GM21529 (cell line): ENCODE data around the gene CORO6.
A peak's percentile ranks its signal among the peaks of the same experiment; 100 is the strongest.

Experiments
- ATAC-seq: cut with Tn5 transposase; IDR thresholded peaks from one replicate; pipeline ENCODE4 v1.9.1; 2021; ENCODE audit not compliant: unreplicated experiment

Gene CORO6

DNA sequence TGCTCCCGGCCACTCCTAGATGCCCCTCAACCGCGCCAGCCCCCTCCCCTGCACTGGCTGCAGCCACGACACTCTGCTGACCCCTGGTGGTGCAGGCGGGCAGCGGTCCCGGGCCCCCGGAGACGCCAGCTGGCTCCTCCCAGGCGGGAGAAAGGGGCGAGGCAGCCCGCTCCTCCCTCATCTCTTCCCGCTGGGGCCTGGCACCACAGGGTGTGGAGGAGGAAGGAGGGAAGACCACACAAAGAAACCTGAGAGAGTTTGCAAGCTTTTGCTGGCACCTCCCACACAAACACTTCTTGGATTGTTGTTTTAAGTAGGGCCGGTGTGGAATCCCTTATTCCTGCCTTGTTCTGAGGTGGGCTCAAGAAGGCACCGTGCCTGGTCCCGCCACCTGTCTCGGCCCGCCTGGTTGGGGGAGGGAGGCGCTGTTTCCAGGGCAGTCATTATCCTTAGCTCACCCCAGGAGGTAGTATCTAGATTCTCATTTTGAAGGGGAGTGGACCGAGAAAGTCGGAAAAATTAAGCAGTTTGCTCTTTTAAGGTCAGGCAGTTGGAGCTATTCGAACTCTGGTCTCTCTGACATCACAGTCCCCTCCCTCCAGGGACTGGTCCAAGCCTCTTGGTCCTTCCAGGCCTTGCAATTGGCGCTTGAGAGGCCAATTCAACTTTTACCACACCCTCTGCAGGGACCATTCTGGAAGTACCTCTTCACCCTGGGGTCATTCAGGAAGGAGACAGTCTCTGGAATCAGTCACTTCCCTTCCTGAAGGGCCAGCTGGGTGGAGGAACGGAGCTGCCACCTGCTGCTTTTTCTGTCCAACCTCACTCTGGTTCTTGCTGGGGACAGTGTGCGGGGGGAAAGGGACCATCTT lies 30.7 kb downstream of the CORO6 start:
- ATAC-seq, result peak; percentile 27

DNA sequence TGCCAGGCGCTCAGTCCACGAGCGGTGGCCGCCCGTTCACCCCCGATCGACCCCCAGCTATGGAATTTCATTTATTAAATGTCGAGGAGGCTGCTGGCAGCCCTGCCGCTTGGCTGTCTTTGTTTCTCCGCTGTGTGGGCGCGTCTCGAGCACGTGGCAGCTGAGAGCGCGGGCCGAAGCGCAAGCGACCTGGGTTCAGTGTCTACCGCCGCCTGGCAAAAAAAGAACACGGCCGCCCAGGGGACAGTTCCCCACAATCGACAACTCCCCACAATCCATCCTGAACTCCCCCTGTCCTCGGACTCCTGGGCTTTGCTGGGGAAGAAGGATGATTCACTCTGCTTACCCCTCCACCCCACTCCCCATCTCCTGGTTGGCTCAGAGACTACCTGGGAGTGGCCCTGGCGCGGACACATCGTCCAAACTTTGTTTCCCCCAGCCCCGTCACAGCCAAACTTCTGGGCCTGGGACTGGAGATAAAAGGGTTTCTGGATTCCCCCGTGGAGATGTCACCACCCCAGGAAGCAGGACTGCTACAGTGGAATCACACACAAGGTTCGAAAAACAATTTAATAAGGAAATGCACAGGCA lies 31.5 kb downstream of the CORO6 start:
- ATAC-seq, result no peak

DNA sequence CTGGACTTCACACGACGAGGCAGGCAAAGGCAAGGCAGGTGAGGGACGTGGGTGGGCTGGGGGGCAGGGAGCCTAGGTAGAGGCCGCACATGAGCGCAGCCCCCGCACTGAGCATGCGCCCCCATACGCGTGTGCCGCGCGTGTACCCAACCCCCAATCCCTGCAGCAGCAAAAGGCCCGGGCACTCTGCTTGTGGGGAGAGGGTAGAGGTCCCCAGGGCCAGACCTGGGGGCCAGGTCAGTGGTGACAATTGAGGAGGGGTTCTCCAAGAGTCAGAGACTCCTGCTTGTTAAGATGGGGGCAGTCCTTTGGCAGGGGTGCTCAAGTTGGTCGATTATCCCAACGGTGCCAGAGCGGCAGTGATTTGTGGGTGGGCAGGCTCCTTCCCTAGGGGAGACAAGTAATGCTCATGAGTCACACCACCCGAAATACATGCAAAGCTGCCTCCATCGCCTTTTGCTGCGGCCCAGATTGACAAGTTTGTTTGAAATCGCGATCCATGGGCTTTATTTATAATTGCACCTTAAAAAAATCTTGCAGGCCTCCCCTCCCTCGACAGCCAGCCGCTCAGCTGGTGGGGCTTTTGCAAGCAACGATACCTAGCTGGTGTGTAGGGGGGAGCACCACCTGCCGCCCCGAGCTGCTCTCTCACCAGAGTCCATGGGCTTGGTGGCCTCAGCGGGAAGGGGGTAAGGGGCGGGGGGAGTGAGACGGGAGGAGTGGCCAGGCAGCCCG lies 32.1 kb downstream of the CORO6 start:
- ATAC-seq, result no peak

DNA sequence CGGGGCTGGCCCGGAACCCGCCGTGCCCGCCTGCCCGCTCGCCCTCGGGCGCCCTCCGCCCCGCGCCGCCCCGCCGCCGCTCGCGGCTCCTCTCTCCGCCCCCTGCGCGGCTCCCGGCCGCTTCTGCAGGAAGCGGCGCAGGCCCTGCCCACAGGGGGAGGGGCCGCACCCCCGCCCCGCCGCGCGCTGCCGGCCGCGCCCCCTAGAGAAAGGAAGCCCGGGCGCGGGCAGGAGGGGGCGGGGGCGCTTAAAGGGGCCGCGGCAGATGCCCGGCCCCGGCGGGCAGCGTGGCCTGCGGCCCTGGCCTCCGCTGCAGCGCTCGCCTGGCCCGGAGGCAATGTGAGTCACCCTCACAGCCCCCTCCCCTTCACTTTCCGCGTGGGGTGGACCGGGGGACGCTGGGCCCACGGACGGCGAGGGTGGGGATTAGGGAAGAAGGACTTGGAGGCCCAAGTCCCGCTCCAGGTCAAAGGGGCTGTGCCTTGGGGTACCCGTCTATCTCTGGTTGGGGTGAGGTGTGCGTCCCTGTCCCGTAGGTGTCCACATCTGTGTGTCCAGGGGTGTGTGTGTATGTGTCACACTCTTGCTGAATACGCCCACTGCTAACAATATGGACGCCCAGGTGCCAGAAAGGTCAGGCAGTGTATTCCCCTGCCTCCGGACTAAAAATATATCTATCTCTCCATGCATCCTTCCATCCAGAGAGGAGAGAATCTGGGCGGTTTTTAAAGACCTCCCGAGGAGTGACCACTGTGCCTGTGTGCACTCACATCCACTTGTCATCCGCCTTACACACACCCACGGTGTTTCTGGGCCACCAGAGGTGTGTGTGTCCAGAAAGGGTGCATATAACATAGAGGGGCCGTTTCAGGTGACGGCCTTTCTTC lies 32.9 kb downstream of the CORO6 start, which contains the start of gene GIT1:
TSS of gene GIT1 (minus strand) at position 125 of the 887 bp plus-strand sequence. CDS start 270 bp downstream, outside the sequence.
- peak; percentile 50 for ATAC-seq

- ATAC-seq, result peak; percentile 11
Measured at GRCh38 chr17:29588562-29589411, 33.9 kb downstream of the CORO6 start.

DNA sequence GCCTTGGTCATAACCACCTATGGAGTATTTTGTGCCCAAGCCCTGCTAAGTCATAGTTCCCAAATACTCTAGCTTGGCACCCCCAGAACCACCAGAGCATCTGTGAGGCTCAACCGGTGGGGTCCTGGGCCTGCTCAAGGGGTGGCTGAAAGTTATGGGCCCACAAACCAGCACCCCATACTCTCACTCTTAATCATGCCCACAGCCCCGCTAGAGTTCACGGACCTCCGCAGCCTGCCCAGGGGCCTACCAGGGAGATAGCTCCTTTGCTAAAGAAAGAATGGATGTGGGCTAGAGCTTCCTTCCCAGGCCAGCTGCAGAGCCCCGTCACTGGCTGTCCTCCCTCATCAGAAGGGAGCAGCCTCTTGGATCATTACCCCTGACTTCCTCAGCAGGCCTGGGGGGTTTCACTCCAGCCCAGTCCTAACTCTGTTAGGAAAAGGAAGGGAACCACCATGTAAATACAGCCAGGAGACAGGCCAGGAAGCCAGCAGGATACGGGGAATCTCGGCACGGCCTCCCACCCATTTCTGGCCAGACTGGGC lies 34.6 kb downstream of the CORO6 start:
- ATAC-seq, result no peak

DNA sequence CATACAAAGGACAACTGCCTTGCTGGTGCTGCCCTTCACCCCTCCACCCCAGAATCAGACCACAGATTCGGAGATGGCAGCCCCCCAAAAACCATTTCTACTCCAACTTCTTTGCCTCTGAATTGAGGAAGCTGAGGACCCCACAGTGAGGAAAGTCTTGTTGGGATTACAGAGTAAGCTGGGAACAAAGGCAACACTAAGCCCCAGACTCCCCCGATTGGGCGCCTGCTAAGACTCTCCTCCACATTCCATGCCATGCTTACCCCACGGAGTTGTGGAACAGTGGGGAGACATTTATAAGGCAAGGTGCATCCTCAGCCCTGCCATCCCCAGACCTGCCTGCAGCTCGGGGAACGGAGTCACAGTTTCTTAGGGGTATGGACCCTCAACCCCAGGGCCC lies 35.1 kb downstream of the CORO6 start:
- ATAC-seq, result no peak

DNA sequence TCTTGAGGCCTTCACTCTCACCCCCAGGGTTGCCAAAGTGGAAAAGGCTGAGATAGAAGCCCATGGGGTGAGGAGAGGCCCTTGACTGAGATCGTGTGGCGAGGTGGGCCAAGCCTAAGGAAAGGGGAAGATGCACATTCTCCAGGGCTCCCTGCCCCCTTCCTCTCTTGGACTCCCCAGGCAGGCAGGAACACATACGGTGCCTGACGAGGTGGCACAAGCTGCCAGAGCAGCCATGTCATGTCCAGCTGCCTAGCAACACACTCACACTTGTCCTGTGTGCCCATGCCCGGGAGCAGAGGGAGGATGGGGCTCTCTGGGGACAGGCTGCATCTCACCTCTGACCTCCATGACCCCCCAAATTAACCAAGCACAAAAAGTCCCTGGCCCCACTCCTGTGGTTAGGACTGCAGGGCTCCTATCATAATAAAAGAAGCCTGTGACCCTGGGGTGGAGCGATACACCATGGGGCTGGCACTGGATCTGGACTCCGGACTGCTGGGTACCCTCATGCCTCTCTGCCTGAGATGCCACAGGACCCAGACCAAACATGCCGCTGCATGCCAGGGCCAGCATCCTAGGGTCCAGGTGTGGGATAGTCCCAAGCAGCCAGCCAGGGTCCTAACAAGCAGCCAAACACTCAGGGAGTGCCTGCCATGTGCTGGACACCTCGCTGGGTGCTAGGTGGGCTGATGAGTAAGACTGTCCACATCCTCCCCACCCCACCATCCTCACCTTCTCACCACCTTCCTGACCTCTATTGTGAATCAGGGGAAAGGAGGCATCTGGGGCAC lies 35.8 kb downstream of the CORO6 start:
- no peak for ATAC-seq

GRCh38 chr17:29585080-29585751 lies 37.5 kb downstream of the CORO6 start:
- ATAC-seq, result no peak

DNA sequence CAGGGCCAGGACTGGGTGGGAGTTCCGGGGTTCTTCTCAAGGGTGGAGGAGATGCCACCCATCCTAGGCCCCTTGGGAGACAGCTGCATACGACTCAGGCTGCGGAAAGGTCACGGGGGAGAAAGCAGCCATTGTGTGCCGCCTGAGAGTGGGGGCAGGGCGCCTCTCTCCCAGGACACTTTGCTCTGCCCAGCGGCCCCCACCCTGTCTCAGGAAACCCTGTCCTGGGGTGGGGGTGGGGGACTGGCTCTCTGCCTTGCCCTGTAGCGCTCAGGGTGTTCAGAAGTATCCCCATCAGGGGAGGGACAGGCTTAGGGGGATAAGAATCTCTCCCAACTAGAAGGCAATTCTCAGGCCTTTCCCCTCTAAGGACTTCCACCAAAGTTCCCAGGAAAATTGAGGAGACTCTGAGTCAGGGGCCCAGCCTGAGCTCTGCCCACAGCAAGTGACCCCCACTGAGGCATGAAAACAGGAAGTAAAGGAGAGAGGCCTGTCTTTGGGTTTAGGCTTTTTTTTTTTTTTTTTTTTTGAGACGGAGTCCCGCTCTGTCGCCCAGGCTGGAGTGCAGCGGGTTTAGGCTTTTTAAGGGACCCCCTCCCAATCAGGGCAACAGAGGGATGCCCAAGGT lies 38.1 kb downstream of the CORO6 start:
- no peak for ATAC-seq

DNA sequence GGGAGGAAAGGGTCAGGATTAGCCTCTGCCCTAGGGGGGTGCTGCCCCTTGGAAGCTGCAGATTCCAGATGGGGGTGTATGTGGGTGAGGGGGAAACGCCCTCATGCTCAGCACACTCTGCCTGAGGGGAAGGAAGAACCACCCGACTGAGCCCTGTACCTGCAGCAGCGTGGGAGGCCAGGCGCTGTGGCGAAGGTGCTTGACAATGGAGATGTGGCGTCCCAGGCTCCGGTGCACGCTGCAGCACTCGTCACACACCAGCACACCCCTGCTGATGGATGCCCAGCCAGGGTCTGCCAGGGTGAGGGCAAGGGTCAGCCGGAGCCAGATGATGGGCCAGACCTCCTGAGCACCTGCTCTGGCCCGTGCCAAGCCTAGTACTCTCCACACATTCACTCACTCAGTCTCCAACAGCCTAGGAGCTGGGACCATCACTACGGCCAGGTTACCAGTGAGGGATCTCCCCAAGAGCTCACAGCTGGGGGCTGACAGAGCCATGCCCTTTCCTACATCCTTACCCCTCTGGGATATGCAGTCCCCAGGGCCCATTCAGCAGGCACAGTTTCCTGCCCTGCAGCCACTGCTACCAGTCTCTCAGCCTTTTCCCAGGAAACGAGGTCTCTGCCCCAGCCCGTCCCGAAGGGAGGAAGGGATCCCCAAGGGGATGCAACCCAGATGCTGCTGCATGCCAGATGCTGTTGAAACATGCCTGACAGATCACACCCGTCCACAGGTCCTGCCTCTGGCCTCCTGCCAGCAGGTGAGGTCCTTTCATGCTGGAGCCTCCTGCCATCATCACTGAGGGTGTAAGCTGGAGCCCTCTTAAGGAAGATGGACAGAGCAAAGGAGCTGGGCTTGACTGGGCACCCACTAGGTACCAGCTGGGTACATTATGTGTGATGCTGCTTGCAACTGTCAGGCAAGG lies 39.1 kb downstream of the CORO6 start:
- ATAC-seq, result no peak

GRCh38 chr17:29582772-29583171 lies 39.9 kb downstream of the CORO6 start:
- ATAC-seq, result no peak

- no peak for ATAC-seq
Measured at GRCh38 chr17:29582254-29582765, 40.4 kb downstream of the CORO6 start.

DNA sequence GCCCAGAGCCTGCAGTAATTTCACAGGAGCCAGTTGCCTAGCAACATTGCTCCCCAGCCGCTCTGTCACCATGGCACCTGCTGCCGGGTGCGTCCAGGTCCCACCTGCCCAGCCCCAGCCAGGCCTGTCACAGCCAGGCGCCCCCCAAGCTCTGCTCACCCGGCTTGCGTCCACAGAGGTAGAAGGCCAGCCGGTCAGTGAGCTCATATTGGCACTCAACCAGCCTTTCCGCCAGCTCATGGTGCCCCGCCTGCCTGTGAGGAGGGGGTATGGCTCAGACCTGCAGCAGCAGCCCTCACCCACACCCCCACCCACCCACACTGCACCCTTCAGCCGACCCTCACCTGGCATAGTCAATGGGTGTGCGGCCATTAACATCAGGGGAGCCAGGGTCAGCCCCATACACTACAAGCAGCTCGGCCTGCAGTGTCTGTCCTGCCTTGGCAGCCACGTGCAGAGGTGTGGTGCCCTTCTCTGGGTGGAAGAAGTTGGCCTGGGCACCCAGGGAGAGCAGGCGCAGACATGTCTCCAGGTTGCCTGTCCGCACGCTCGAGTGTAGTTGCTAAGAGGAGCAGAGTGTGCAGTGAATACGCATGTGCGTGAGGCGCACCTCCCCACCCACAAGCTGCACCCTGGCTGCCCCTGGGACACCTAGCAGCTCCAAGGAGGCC lies 41.0 kb downstream of the CORO6 start:
- no peak for ATAC-seq

DNA sequence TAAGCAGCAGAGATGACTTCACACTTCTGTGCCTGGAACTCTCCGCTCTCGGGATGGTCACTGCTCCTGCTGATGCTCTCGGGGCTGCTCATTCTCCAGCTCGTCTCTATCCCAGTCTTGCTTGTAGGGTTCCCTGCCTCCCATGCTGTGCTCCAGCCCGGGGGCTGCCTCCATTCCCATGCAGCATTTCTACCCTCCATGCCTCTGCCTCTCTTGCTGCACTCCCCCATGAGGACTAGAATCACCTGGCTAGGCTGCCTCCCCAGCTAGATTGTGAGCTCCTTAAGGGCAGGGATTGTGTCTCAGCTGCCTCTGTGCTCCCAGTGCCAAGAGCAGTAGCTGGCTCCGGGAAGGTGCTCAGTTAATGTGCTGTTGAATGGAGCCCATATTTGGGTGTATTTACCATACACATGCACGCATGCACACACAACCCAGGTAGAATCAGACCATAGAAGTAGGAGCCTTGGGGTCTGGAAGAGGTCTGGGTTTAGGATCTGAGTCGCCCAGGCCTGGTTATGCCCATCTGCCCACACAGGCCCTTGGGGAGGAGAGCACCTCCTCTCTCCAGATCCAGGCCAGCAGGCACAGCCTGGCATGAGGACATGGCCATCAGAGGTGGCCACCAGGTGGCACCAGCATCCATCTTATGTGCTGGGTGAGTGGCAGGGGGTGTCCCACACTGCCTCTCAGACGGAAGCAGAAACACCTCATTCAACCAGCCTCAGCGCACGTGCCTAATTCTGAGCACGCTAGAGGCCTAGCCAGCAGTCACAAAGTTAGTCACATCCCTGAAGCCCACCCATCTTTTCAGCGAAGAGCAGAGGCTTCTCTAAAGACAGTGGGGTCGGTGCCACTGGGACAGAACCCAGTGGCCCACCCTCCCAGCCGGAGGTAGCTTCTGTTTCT lies 42.6 kb downstream of the CORO6 start:
- peak; percentile 84 for ATAC-seq
